ENCODE measurements around the gene FBXO41.

The FBXO41 gene

DNA sequence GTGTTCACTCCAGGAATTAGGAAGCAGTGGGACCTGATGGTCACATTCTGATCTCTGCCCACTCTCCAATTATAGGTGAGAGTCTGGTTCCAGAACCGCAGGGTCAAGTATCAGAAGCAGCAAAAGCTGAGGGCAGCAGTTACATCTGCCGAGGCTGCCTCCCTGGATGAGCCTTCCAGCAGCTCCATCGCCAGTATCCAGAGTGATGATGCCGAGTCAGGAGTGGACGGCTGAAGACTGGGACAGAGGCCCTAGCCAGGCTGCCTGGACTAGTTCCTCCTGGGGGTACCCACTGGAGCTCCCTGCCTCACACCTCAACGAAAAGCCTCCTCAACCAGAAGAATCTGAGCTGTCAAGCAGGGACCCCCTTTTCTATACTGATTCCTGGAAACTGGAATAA is 73.6 kb downstream of the FBXO41 start:
- DNase-seq (ENCODE audit: low read depth) = no peak

- DNase-seq (ENCODE audit: low read depth) = no peak
Measured at GRCh38 chr2:73210019-73210418, 74.3 kb downstream of the FBXO41 start.

GRCh38 chr2:73208258-73208657 is 76.0 kb downstream of the FBXO41 start:
- DNase-seq (ENCODE audit: low read depth) = no peak

- DNase-seq (ENCODE audit: low read depth) = no peak
Measured at GRCh38 chr2:73205611-73206010, 78.7 kb downstream of the FBXO41 start.

Measured in stimulated activated CD8-positive, alpha-beta memory T cell treated with anti-CD3 and anti-CD28 coated beads, Interleukin-15, amount 100 ng/mL, for 24 hours (primary cell).